DND-41 (cell line): Measurements from ENCODE around the gene LRRC8A.
A peak's percentile ranks its signal among the peaks of the same experiment; 100 is the strongest.
"Not testable (repeated sequence)": the region's sequence is repeated elsewhere in the genome, so short reads cannot be mapped to it uniquely, and the experiment has no call there.

ENCODE experiments used
- ATAC-seq: fragments of 200-7000 bp; cut with Tn5 transposase; 3 replicates; pipeline ENCODE4 v1.9.1; 2021; ENCODE audit warnings: low read depth; ENCODE audit not compliant: insufficient read depth
- DNase-seq: peaks from one replicate; pipeline ENCODE4 v3.0.0-alpha.2; 2020
- H2AFZ ChIP-seq: 2 replicates; pipeline ENCODE4 v1.6.0; 2012; ENCODE audit warnings: low read depth, low read length
- H3K27ac ChIP-seq: 2 replicates; pipeline ENCODE4 v1.5.1; 2012; ENCODE audit warnings: low read length, inconsistent platforms
- H3K27me3 ChIP-seq: fragments of 200-600 bp; sonication (generic); 2 replicates; pipeline ENCODE4 v1.6.0; 2012; ENCODE audit warnings: low read length, mild to moderate bottlenecking, inconsistent platforms; ENCODE audit not compliant: insufficient read depth, poor library complexity
- H3K36me3 ChIP-seq: 2 replicates; pipeline ENCODE4 v1.5.1; 2012; ENCODE audit warnings: low read length, inconsistent platforms; ENCODE audit not compliant: insufficient read depth
- H3K4me1 ChIP-seq: 2 replicates; pipeline ENCODE4 v1.5.1; 2012; ENCODE audit warnings: mild to moderate bottlenecking, low read length; ENCODE audit not compliant: insufficient read depth
- H3K4me2 ChIP-seq: 2 replicates; pipeline ENCODE4 v1.6.0; 2012; ENCODE audit warnings: mild to moderate bottlenecking, moderate library complexity, low read length, inconsistent platforms; ENCODE audit not compliant: insufficient read depth
- H3K4me3 ChIP-seq, 2 experiments: fragments of 200-600 bp in 1 of 2; shearing (Covaris generic) in 1 of 2; 2 replicates each; pipeline ENCODE4 v1.5.1; 2012 to 2016; ENCODE audit warnings: inconsistent platforms in 2 of 2, low read length in 2 of 2, mild to moderate bottlenecking in 2 of 2, low read depth in 1 of 2, moderate library complexity in 1 of 2
- H3K79me2 ChIP-seq: 2 replicates; pipeline ENCODE4 v1.6.0; 2012; ENCODE audit warnings: low read length, inconsistent platforms; ENCODE audit not compliant: insufficient read depth
- H3K9ac ChIP-seq: 2 replicates; pipeline ENCODE4 v1.6.0; 2012; ENCODE audit warnings: low read depth, mild to moderate bottlenecking, inconsistent platforms, low read length, moderate library complexity
- H3K9me3 ChIP-seq: 2 replicates; pipeline ENCODE4 v1.5.1; 2012; ENCODE audit warnings: low read length, moderate library complexity, mild to moderate bottlenecking, inconsistent platforms; ENCODE audit not compliant: insufficient read depth, severe bottlenecking
- H4K20me1 ChIP-seq: 2 replicates; pipeline ENCODE4 v1.6.0; 2012; ENCODE audit warnings: low read length; ENCODE audit not compliant: insufficient read depth
- CTCF ChIP-seq: IDR thresholded peaks from 2 replicates; pipeline ENCODE4 v1.5.1; 2012; ENCODE audit warnings: borderline replicate concordance, low read length, moderate library complexity, mild to moderate bottlenecking; ENCODE audit not compliant: poor library complexity, severe bottlenecking; ENCODE audit errors: extremely low read depth
- EZH2 ChIP-seq: IDR thresholded peaks from 3 replicates; pipeline ENCODE4 v1.6.1; 2012; ENCODE audit warnings: borderline replicate concordance, low read depth, mild to moderate bottlenecking, moderate library complexity, low read length, inconsistent platforms; ENCODE audit not compliant: severe bottlenecking

Gene LRRC8A

GRCh38 chr9:128946571-128947276 is 64.8 kb downstream of the LRRC8A start:
- Histone ChIP-seq H3K27ac (peak overlapping the region; percentile 94), H3K36me3 (peaks cover 4% of the 10 kb centered on the region; the same call in 1 of the 2 replicates), H3K27me3 (no peaks in the 10 kb centered on the region), H4K20me1 (no peaks in the 10 kb centered on the region), H3K79me2 (peaks cover 35% of the 10 kb centered on the region), H3K9me3 (no peaks in the 10 kb centered on the region), H3K4me2 (peak overlapping the region; percentile 98), H3K9ac (peak overlapping the region; percentile 93), H3K4me3 (peak overlapping the region; percentile 94 to 95; a peak in 3 of 4 replicates), H3K4me1 (peaks cover 33% of the 10 kb centered on the region), H2AFZ (peak overlapping the region; percentile 98)
- no peak for TF ChIP-seq CTCF
- TF ChIP-seq EZH2 = no peak
- ATAC-seq = no peak; the same call in 2 of the 3 replicates
- DNase-seq = no peak

- Histone ChIP-seq H4K20me1 (no peaks in the 10 kb centered on the region), H3K9me3 (no peaks in the 10 kb centered on the region), H3K27me3 (no peaks in the 10 kb centered on the region), H3K79me2 (peaks cover 35% of the 10 kb centered on the region), H3K27ac (peak overlapping the region; percentile 94), H3K9ac (peak overlapping the region; percentile 93), H3K4me3 (peak overlapping the region; percentile 94 to 95; a peak in 3 of 4 replicates), H2AFZ (peak overlapping the region; percentile 98), H3K4me2 (peak overlapping the region; percentile 98), H3K4me1 (peaks cover 33% of the 10 kb centered on the region), H3K36me3 (peaks cover 4% of the 10 kb centered on the region; the same call in 1 of the 2 replicates)
- DNase-seq = no peak
- no peak; the same call in 1 of the 3 replicates for ATAC-seq
- TF ChIP-seq EZH2 (no peak), CTCF (no peak)
These were observed 65.3 kb downstream of the LRRC8A start for GRCh38 chr9:128947277-128947526.

- Histone ChIP-seq H3K27ac (peak within 1 kb of the TSS; percentile 94), H3K9ac (peak within 1 kb of the TSS; percentile 93), H3K27me3 (no peaks in the 10 kb centered on the region), H3K4me2 (peak within 1 kb of the TSS; percentile 98), H4K20me1 (no peaks in the 10 kb centered on the region), H3K4me3 (peak within 1 kb of the TSS; percentile 94 to 95), H3K36me3 (peaks cover 8% of the 10 kb centered on the region), H3K9me3 (no peaks in the 10 kb centered on the region), H3K79me2 (peaks cover 35% of the 10 kb centered on the region), H3K4me1 (peaks cover 33% of the 10 kb centered on the region), H2AFZ (peak within 1 kb of the TSS; percentile 98)
- DNase-seq = peak; percentile 96
- ATAC-seq = peak; percentile 87
- TF ChIP-seq EZH2 = no peak
- no peak for TF ChIP-seq CTCF
These were observed 65.8 kb downstream of the LRRC8A start, which contains the start of the genes DOLK and NUP188 for GRCh38 chr9:128947527-128948301. Gene DOLK, minus strand, starts transcription at chr9:128947603. Its CDS starts 300 bp downstream, at chr9:128947303. Gene NUP188, plus strand, starts transcription at chr9:128947699. Its CDS starts 21 bp downstream, at chr9:128947720.

GRCh38 chr9:128961403-128961802 is 79.5 kb downstream of the LRRC8A start:
- H3K27me3 ChIP-seq, ATAC-seq, H3K4me1 ChIP-seq, DNase-seq, H4K20me1 ChIP-seq, H3K9me3 ChIP-seq, H3K4me2 ChIP-seq, H3K79me2 ChIP-seq, H3K27ac ChIP-seq, H3K9ac ChIP-seq, H3K4me3 ChIP-seq, H2AFZ ChIP-seq: not testable (repeated sequence)
- peaks cover 63% of the 10 kb centered on the region for H3K36me3 ChIP-seq
